Stimulated activated CD4-positive, alpha-beta T cell treated with anti-CD3 and anti-CD28 coated beads, Interleukin-1b, Interleukin-23, amount 100 ng/mL, for 48 hours (primary cell): ENCODE data around the gene MEP1B.
"Not testable (repeated sequence)": the region's sequence is repeated elsewhere in the genome, so short reads cannot be mapped to it uniquely, and the experiment has no call there.

Experiments used
- DNase-seq: peaks from one replicate; pipeline ENCODE4 v3.0.0-alpha.2; 2020

MEP1B gene

GRCh38 chr18:32189790-32190189, at the start of gene MEP1B:
TSS of gene MEP1B (plus strand) at chr18:32190039. CDS start at chr18:32190071, 32 bp downstream.
- DNase-seq = no peak

GRCh38 chr18:32148185-32148870, 41.5 kb upstream of the MEP1B start:
- no peak for DNase-seq

GRCh38 chr18:32152705-32153448, 37.0 kb upstream of the MEP1B start:
- DNase-seq = no peak

- no peak for DNase-seq
Measured at GRCh38 chr18:32156855-32157254, 33.0 kb upstream of the MEP1B start.

GRCh38 chr18:32157580-32157979, 32.3 kb upstream of the MEP1B start:
- no peak for DNase-seq

GRCh38 chr18:32158108-32158624, 31.7 kb upstream of the MEP1B start:
- DNase-seq = peak; percentile 64

- DNase-seq = not testable (repeated sequence)
Measured at GRCh38 chr18:32158631-32159030, 31.2 kb upstream of the MEP1B start.

GRCh38 chr18:32160547-32160946, 29.3 kb upstream of the MEP1B start:
- DNase-seq = no peak

- no peak for DNase-seq
Measured at GRCh38 chr18:32167980-32168730, 21.7 kb upstream of the MEP1B start.

- no peak for DNase-seq
Measured at GRCh38 chr18:32173654-32174053, 16.2 kb upstream of the MEP1B start.

GRCh38 chr18:32174719-32175118, 15.1 kb upstream of the MEP1B start:
- no peak for DNase-seq

- no peak for DNase-seq
Measured at GRCh38 chr18:32175265-32175664, 14.6 kb upstream of the MEP1B start.

GRCh38 chr18:32176745-32177144, 13.1 kb upstream of the MEP1B start:
- DNase-seq = not testable (repeated sequence)

GRCh38 chr18:32177530-32177929, 12.3 kb upstream of the MEP1B start:
- no peak for DNase-seq

GRCh38 chr18:32183503-32183902, 6.3 kb upstream of the MEP1B start:
- DNase-seq = no peak

GRCh38 chr18:32190209-32190608, 370 bp downstream of the MEP1B start:
- DNase-seq = no peak

GRCh38 chr18:32195881-32196815, 6.3 kb downstream of the MEP1B start:
- DNase-seq = no peak

- no peak for DNase-seq
Measured at GRCh38 chr18:32200766-32201165, 10.9 kb downstream of the MEP1B start.

- DNase-seq = no peak
Measured at GRCh38 chr18:32201948-32202672, 12.3 kb downstream of the MEP1B start.

- DNase-seq = no peak
Measured at GRCh38 chr18:32208023-32208422, 18.2 kb downstream of the MEP1B start.

GRCh38 chr18:32208577-32208976, 18.7 kb downstream of the MEP1B start:
- DNase-seq = no peak
